GM19372 (cell line): ENCODE results near the gene SLC41A3.
A peak's percentile ranks its signal among the peaks of the same experiment; 100 is the strongest.
"Not testable (repeated sequence)": the region's sequence is repeated elsewhere in the genome, so short reads cannot be mapped to it uniquely, and the experiment has no call there.

Experiments used
- ATAC-seq: cut with Tn5 transposase; IDR thresholded peaks from one replicate; pipeline ENCODE4 v1.9.1; 2021; ENCODE audit warnings: mild to moderate bottlenecking, low read depth, moderate library complexity; ENCODE audit not compliant: unreplicated experiment

SLC41A3 gene

DNA sequence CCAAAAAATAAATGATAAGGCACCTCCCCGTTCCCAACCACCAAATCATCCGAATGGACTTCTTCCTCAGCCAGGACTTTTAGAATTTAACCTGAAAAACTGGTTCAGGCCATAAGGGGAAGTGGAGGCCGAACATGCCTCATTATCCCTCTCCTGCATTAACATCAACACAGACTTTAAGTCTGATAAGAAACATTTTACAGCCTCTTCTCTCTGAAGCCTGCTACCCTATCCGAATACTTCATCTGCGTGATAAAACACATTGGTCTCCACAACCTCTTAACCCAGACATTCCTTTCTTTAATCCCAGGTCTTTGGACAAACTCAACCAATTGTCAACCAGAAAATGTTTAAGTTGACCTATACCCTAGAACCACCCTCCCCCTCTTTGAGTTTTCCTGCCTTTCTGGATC is 850 bp upstream of the SLC41A3 start:
- no peak for ATAC-seq

DNA sequence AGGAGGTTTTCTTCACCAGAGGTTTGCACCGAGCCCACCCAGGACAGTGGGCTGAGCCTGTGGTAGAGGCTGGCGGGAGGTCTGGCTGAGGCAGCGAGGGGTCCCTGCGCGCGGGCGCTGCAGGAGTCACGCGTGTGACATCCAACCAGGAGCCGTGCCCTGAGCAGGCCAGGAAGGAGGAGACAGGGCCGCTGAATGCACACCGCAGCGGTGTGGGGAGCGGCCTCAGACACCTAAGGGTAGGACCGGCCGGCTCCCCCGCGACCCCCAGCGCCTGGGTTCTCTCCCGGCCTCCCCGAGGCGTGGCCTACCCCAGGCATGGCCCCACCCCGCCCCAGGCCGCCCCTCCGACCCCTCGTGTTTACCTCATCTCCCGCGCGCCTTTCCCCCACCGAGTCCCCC is 412 bp downstream of the SLC41A3 start:
- peak; percentile 39 for ATAC-seq

DNA sequence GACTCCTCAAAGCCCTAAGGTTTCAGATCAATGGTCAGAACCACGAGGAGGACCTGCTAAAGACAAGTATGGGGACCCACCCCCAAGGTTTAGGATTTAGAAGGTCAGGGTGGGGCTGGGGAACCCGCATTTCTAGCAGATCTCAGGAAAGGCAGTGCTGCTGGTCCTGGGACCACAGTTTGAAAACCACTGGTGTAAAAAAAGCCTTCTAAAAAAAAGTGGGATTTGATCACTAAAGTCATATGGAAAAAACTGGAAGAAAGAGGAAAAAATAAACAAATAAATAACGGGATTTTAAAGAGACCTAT is 832 bp downstream of the SLC41A3 start:
- no peak for ATAC-seq

DNA sequence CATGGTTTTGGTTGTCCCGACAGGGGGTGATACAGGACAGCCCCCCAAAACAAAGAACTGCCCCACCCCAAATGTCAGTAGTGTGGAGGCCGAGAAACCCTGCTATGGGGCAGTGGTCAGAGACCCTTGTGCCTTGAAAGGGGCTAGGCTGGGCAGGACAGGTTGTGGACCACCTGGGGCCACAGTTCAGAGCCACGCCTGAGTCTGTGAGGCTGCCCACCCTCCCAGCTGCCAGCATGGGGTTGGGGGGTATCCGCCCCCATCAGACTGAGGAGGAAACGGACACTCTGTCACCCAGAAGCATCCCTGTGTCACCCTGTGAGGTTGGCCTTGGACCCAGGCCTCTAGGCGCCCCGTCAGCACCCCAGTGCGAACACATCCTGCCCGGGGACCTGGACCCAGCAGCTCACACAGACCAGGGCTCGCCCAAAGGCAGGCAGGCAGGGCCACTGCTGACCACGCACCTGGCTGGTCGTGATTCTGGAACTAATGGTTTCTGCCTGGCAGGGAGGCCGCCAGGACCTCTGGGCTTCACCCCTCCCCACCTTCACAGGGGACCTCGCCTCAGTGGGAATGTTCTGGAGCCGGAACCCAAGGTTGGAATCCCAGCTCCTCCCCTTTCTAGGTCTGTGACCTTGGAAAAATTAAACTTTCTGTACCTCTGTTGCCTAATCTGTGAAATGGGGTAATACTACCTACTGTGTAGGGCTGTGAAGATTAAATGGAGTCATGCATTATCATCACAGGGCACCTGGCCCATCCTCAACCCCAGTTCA is 1.4 kb downstream of the SLC41A3 start:
- no peak for ATAC-seq

DNA sequence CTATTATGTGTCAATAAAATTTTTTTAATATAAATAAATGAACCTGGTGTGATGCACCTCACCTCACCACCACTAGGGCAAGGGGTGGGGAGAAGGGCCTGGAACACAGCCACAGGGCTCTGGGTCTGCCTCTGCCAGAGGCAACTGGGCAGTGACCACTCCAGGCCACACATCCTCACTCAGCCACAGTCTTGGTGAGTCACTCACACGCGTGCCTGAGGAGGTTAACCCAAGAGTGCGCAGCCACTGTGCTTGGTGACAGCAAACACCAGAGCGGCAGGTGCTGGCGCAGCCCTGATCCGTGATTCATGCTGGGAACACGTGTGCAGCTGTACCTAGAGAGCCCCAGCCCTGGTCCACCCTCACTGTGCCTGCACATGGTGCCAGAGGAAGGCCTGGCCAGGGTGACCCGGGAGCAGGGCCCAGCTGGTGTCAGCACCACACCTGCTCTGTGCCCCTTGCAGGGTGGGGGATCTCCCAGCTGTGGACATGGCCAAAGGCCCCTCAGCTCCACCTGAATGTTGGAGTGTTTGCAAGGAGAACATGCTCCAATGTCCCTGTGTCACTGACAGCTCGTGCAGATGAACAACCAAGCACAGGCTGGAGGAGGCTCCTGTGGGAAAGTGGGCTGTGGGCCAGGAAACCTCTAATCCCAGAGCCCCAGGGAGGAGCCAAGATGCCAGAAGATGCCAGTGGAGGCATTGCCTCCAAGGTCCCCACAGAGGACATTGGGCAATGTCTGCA is 2.1 kb downstream of the SLC41A3 start:
- no peak for ATAC-seq

DNA sequence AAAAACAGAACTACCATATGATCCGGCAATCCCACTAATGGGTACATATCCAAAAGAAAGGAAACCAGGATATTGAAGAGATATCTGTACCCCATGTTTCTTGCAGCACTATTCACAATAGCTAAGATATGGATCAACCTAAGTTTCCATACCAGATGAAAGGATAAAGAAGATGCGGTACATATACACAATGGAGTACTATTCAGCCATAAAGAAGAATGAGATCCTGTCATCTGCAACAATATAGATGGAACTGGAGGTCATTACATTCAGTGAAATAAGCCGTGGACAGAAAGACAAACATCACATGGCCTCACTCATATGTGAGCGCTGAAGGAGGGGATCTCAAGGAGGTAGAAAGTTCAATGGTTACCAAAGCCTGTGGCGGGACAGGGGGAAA is 3.0 kb downstream of the SLC41A3 start:
- no peak for ATAC-seq

DNA sequence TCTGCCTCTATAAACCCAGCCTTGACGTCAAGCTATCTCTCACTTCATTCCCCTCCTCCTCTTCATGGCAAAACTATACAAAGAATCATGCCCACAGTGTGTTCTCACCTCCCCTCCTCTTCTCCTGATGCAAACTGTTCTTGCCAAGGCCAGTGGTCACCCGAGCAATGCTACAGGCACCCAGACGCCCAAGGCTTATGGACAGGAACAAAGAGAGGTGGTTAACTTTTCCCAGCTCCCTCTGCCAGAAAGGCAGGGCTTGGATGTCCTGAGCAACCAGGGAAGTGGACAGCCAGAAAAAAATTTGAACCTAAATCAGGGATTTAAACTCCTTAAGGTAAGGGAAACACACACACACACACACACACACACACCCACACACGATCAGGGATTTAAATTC is 5.1 kb downstream of the SLC41A3 start:
- no peak for ATAC-seq

DNA sequence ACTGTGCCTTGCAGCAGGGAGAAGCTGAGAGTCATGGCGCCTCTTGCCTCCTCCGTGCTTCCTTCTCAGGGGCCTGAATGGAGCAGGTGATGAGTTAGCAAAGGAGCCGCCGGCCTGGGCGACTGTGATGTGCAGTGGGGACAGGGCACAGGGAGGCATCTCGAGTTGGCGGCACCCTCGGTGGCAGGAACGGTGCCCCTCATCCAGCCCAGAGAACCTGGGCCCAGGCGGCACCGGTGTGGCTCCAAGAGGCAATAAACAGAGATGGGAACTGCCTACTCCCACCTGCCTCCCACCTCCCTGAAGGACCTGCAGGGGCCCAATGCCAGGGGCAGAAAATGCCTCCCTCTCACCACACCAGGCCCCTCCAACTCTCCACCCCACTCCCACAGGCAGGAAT is 6.2 kb downstream of the SLC41A3 start:
- no peak for ATAC-seq

DNA sequence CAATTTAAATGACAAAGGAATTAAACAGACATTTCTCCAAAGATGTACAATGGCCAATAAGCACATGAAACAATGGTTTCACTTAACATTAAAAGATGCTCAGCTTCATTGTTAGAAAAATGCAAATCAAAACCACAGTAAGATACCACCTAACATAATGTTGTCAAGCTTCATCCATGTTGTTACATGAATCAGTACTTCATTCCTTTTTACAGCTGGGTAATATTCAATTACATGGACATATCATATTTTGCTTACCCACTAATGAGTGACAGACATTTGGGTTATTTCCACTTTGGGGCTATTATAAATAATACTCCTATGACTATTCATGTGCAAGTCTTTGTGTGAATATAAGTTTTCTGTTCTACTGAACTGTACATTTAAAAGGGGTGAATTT is 7.8 kb downstream of the SLC41A3 start:
- no peak for ATAC-seq

DNA sequence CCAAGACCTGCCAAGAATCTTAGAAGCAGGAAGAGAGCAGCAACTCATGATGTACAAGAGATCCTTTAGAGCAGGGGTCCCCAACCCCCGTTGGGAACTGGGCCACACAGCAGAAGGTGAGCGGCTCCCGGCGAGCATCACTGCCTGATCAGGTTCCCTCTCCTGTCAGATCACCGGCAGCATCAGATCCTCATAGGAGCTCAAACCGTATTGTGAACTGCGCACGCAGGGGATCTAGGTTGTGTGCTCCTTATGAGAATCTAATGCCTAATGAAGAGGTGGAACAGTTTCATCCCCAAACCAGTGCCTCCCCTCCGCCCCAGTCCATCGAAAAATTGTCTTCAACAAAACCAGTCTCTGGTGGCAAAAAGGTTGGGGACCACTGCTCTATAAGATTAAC is 13.8 kb downstream of the SLC41A3 start:
- ATAC-seq = no peak

DNA sequence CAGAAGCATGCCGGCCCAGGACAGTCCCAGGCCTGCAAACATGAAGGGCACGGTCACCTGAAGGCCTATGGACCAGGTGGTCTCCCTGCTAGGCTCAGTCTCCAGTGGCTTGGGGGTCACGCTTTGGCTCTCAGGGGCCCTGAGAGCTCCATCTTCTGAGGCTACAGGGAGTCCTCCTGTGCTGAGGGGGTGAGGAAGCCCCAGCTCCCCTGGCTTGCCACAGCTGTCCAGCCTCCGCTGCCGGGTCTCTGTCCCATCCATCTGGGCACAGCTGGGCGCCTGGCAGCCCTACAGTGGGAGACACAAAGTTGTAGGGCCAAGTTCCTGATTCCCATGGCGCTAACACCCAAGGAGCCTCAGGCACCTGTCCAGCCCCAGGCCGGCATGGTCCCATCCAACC is 16.0 kb downstream of the SLC41A3 start:
- ATAC-seq = no peak

DNA sequence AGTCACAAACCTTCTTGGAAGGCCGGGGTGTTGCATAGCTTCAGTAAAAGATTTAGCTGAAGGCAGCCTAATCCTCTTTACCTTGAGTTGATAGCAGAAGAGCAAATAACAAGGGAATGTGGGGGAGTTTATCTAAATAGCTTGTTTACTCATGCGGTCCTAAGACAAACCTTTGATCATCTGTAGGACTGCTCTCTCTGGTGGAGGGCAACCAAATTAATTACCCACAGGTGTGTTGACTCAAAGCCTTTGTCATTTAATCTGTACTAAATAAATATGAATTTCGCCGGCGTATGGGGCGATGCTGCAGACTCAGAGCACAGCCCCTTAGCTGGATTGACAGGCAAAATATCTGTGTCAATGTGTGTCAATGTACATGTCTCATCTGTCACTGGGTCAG is 17.2 kb downstream of the SLC41A3 start:
- ATAC-seq = not testable (repeated sequence)

DNA sequence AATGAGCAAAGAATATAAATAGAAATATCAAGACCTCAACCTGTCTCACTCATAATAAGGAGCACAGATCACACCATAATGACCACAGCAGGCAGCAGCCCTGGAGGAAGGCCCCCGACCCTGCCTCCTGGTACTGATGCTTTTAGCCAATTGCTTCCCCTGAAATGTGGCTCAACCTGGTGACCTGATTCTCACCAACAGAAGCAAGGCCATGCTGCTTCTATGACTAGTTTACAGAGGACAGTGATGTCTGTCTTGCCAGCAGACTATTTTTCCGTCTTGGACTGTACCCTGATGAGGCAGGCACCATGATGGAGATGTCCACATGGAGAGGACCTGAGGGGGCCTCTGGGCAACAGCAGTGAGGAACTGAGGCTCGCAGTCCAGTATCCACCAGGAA is 18.0 kb downstream of the SLC41A3 start:
- no peak for ATAC-seq

DNA sequence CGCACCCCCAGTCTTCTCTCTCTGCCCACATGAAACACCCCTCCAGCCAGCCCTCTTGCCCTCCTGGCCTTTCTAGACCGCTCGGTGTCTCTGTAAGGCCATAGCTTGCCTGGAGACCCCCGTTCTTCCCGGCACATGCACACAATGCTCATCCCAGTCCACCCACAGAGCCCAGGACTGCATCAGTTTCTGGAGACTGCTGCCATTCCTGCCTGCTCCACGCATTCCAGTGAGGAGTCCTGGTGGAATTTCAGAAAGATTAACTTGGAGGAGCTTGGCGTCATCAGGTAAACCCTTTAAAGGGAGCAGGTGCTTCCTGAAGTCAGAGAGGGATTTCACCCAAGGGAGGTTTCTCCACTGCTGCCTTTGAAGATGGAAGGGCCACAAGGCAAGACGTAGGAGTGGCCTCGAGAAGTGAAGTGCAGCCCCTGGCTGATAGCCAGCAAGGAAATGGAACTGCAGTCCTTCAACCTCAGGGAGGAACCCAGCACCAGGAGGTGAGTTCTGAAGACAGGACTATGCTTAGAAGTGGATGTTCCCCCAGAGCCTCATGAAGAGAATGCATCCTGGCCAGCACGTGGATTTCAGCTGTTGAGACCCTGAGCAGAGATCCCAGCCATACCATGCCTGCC is 19.2 kb downstream of the SLC41A3 start:
- no peak for ATAC-seq

DNA sequence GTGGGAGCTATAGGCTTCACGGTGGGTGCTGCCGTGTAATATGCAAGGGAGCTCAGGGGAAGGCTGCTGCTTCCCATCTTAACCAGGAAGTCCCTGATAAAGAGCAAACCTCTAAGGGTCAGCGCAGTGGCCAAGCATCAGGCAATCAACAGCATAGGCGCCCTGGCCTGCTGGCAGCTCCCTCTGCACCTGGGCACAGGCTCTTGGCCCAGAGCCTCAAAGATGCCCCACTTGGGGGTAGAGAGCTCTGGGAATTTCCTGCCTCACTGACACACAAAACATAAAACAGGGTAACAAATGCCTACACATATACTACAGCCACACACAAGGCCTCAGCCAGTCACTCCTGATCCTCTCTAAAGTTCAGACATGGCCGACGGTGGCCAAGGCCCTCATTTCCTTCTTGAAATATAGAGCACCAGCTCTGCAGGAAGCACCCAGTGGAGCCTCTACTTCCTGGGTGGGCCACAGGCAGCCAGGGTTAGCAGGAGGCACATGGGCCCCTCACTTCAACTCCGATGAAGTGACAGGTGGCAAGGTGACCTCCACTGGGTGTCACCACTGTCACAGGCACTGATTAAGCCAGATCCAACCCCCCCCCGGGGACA is 20.5 kb downstream of the SLC41A3 start:
- no peak for ATAC-seq

DNA sequence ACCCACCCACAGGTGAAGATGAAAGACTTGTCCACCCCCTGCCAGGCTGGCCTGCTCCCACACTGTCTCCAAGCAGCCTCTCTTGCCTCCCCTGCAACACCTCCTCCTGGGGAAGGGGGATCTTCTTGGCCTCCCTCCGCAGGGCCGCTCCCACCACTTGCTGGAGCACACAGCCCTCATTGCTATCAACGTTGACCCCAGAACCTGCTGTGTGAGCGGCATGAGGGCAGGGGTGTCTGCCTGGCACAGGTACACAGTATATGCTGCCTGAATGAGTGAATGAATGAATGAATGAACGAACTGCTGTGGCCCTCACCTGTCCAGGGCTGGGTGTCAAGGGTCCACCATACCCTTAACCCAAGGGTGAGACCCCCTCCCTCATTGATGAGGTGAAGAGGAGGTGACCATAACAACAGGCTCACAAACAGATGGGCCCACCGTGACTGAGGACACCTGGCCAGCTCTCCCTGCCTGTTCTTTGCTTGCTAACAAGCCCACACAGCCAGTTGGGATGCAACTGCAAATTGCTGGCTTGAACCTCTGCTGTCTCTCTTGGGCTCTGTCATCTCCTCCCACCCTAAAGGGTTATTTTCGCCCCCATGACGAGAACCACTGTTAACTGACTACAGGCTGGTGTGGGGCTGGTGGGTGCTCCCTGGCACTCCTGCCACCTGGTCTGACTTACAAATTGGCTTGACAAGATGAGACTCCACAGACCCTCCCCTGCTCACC is 22.5 kb downstream of the SLC41A3 start:
- no peak for ATAC-seq

DNA sequence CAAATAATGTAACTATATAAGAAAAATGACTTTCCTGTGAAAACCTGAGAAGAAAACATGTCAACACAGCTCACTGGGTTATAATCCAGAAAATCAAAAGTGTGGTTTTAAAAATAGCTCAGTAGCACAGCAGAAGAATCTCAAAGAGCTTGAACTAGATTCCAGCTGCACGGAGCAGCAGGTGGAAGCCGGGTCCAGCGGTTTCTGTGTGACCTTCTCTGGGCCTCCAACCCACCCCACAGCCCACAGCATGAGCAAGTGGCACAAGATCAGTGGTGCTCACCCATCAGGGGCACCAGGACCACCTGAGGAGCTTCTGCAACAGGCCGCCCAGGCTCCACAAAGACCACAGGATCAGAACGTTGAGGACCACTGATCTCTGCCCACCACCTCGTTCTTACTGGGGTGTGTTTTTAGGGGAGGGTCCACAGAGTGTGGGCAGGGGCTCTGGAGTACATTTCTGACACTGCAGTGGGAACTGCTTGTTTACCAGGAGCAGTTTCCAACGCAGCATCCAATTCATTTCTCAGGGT is 23.2 kb downstream of the SLC41A3 start:
- ATAC-seq = no peak

DNA sequence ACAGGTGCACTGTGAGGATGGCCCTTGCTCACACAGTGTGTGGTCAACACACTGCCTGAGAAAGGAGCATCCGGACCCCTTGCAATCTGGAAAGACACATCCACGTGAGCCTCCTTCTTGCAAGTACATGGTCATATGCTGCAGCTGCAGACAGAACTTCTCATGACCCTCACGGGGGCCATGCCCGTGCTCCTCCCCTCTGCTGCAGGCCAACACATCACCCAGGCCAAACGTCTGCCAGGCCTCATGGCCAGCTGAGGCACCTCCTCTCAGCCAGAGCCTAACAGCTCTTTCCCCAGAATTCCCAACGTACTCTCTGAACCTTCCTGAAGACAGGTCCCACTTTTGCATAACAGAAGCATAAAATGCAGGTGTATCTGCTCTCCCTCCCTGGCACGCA is 25.3 kb downstream of the SLC41A3 start:
- ATAC-seq = no peak

DNA sequence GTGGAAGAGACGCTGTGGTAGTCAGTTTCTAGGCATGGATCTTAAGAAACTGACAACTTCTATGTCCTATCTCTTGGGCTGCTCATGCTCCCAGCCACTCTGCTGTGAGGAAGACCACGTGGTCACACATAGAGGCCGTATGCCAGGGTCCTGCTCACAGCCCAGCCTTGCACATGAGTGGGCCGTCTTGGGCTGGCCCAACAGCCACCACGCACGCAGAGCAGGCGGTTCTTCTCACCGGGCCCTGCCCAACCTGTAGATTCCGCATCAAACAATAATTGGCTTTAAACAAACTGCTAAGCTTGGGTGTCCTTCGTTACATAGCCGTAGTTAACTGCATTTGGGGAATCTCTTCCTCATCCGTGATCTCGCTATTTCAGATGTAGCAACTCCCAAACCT is 26.0 kb downstream of the SLC41A3 start:
- ATAC-seq = no peak

DNA sequence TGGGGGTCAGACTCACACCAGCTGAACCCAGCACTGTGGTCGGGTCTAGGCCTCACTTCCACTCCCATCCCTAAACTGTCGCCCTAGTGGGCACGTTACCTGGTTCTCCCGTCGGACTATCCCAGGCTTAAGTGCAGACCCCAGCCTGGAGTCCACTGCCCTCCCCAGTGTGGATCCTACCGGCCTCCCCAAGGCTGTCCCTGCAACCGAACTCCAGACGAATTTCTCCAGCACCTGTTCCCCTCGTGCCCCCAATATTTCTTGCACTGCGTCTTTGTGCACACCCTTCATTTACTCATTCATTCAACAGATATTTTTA is 26.5 kb downstream of the SLC41A3 start:
- no peak for ATAC-seq
